Measurements from ENCODE around the gene TOX2. TPM values are rescaled to one million over a fixed set of nuclear protein-coding genes. Genes with fewer than 3 reads are reported as not detected.
A peak's percentile ranks its signal among the peaks of the same experiment; 100 is the strongest.
"Not testable (repeated sequence)": the region's sequence is repeated elsewhere in the genome, so short reads cannot be mapped to it uniquely, and the experiment has no call there.

The TOX2 gene
- total and polyA plus RNA-seq, 2 donors from 2014 or later = 4.7 to 5.9 TPM

GRCh38 chr20:44040202-44040915, 125.7 kb downstream of the TOX2 start:
- Histone ChIP-seq H3K4me3 (ENCODE audit: low read length in 3 of 3) (no peak overlapping the region), H3K9ac (ENCODE audit: low read length in 3 of 3) (no peak overlapping the region), H3K27ac (ENCODE audit: low read depth in 2 of 2, low read length in 2 of 2) (no peak overlapping the region), H3K9me3 (ENCODE audit: control insufficient read depth in 2 of 3, insufficient read depth in 1 of 3, low read length in 3 of 3) (no peaks in the 10 kb centered on the region), H3K36me3 (ENCODE audit: control insufficient read depth in 2 of 3, insufficient read depth in 3 of 3, low read length in 3 of 3) (no peaks in the 10 kb centered on the region), H3K27me3 (ENCODE audit: control insufficient read depth, insufficient read depth, low read length) (no peaks in the 10 kb centered on the region), H3K4me1 (ENCODE audit: control insufficient read depth in 2 of 3, insufficient read depth in 2 of 3, low read depth in 1 of 3, low read length in 3 of 3) (no peaks in the 10 kb centered on the region)
- DNase-seq (no peak), FAIRE-seq (no peak)
- intact Hi-C loops (cut with DNase I) = no loop called here
- no peak for TF ChIP-seq CTCF (IDR thresholded peaks at IDR 0.05; ENCODE audit: borderline replicate concordance, extremely low read depth, insufficient read depth)

GRCh38 chr20:44041001-44041400, 126.3 kb downstream of the TOX2 start:
- TF ChIP-seq CTCF (IDR thresholded peaks at IDR 0.05; ENCODE audit: borderline replicate concordance, extremely low read depth, insufficient read depth) = no peak
- Histone ChIP-seq H3K36me3 (ENCODE audit: control insufficient read depth in 2 of 3, insufficient read depth in 3 of 3, low read length in 3 of 3) (no peaks in the 10 kb centered on the region), H3K4me1 (ENCODE audit: control insufficient read depth in 2 of 3, insufficient read depth in 2 of 3, low read depth in 1 of 3, low read length in 3 of 3) (no peaks in the 10 kb centered on the region), H3K27ac (ENCODE audit: low read depth in 2 of 2, low read length in 2 of 2) (no peak overlapping the region), H3K4me3 (ENCODE audit: low read length in 3 of 3) (no peak overlapping the region), H3K9ac (ENCODE audit: low read length in 3 of 3) (no peak overlapping the region), H3K9me3 (ENCODE audit: control insufficient read depth in 2 of 3, insufficient read depth in 1 of 3, low read length in 3 of 3) (no peaks in the 10 kb centered on the region), H3K27me3 (ENCODE audit: control insufficient read depth, insufficient read depth, low read length) (no peaks in the 10 kb centered on the region)
- DNase-seq (peak in 1 of 5 donors; percentile 2), FAIRE-seq (no peak)
- intact Hi-C loops (cut with DNase I) = no loop called here

- intact Hi-C loops (cut with DNase I); H3K9ac ChIP-seq (ENCODE audit: low read length in 3 of 3); DNase-seq; H3K9me3 ChIP-seq (ENCODE audit: control insufficient read depth in 2 of 3, insufficient read depth in 1 of 3, low read length in 3 of 3); H3K36me3 ChIP-seq (ENCODE audit: control insufficient read depth in 2 of 3, insufficient read depth in 3 of 3, low read length in 3 of 3); H3K27ac ChIP-seq (ENCODE audit: low read depth in 2 of 2, low read length in 2 of 2); H3K4me1 ChIP-seq (ENCODE audit: control insufficient read depth in 2 of 3, insufficient read depth in 2 of 3, low read depth in 1 of 3, low read length in 3 of 3); H3K27me3 ChIP-seq (ENCODE audit: control insufficient read depth, insufficient read depth, low read length); H3K4me3 ChIP-seq (ENCODE audit: low read length in 3 of 3); FAIRE-seq: not testable (repeated sequence)
Observed at GRCh38 chr20:44044712-44045111, 130.1 kb downstream of the TOX2 start.

GRCh38 chr20:44050327-44050726, 135.7 kb downstream of the TOX2 start:
- H3K4me1 ChIP-seq (ENCODE audit: control insufficient read depth in 2 of 3, insufficient read depth in 2 of 3, low read depth in 1 of 3, low read length in 3 of 3) = no peaks in the 10 kb centered on the region
- intact Hi-C loops (cut with DNase I) = no loop called here
- DNase-seq = no peak
- H3K27me3 ChIP-seq (ENCODE audit: control insufficient read depth, insufficient read depth, low read length) = no peaks in the 10 kb centered on the region
- FAIRE-seq = no peak
- no peak for TF ChIP-seq CTCF (IDR thresholded peaks at IDR 0.05; ENCODE audit: borderline replicate concordance, extremely low read depth, insufficient read depth)
- H3K4me3 ChIP-seq (ENCODE audit: low read length in 3 of 3) = no peak overlapping the region
- H3K9me3 ChIP-seq (ENCODE audit: control insufficient read depth in 2 of 3, insufficient read depth in 1 of 3, low read length in 3 of 3) = no peaks in the 10 kb centered on the region
- no peaks in the 10 kb centered on the region for H3K36me3 ChIP-seq (ENCODE audit: control insufficient read depth in 2 of 3, insufficient read depth in 3 of 3, low read length in 3 of 3)
- no peak overlapping the region for H3K9ac ChIP-seq (ENCODE audit: low read length in 3 of 3)
- H3K27ac ChIP-seq (ENCODE audit: low read depth in 2 of 2, low read length in 2 of 2) = no peak overlapping the region
